ENCODE measurements around the gene ATG4B. TPM values are rescaled to one million over a fixed set of nuclear protein-coding genes. Genes with fewer than 3 reads are reported as not detected.

Gene ATG4B
- total RNA-seq, 2 donors from 2014 or later, result 126 to 166 TPM

DNA sequence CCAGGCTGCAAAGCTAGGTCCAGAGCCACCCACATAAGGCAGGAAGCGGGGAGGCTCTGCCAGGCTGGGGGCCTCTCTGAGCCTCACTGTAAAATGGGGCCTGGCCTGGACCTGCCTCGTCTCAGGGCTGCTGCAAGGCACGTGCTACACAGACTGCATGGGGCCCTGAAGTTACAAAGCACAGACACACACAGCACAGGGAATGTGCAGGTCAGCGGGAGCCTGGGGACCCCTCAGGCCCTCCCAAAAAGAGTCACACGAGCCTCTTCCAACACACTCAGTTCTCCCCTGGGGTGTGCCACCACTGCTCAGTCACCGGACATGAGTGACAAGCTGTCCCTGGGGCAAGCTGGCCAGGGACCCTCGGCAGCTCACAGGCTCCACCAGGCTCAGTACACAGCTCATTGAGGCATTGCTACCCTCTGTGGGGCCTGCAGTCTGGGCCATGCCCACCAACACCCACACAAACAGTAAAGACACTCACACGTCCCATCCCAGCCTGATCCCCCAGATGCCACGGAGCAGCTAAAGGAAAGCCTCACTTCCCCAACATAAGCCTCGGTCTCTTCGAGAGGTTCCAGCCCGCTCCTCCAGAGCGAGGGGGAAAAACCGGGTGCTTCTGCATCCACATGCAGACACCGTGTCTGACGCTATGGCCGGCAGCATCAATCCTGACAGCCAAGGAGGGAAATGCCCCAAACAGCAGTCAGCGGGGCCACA lies 45.2 kb upstream of the ATG4B start:
- H3K4me3 ChIP-seq (ENCODE audit: low read length), result no peak overlapping the region
- Mint-ChIP-seq H3K27ac (peak overlapping the region; percentile 64), H3K4me1 (no peaks in the 10 kb centered on the region), H3K27me3 (ENCODE audit: insufficient read depth) (no peaks in the 10 kb centered on the region), H3K4me3 (no peak overlapping the region), H3K36me3 (ENCODE audit: low read depth) (peaks cover 22% of the 10 kb centered on the region), H3K9me3 (peaks cover 20% of the 10 kb centered on the region)
- no peak for TF ChIP-seq CTCF (conservative IDR thresholded peaks at IDR 0.05)
- no peak for DNase-seq
- no peak overlapping the region for H3K27ac ChIP-seq (ENCODE audit: low read depth, low read length)
- peaks cover 31% of the 10 kb centered on the region for H3K36me3 ChIP-seq (ENCODE audit: control insufficient read depth, insufficient read depth, low read length)
- WGBS, 2 experiments (ENCODE audit: insufficient coverage in 1 of 2, insufficient read length in 1 of 2), result 92 to 93% methylated on average over 15 to 18 of the region's 18 CpGs
- H3K27me3 ChIP-seq (ENCODE audit: control insufficient read depth, insufficient read depth, low read length, poor library complexity, severe bottlenecking), result no peaks in the 10 kb centered on the region
- H3K9me3 ChIP-seq (ENCODE audit: control insufficient read depth, low read length), result peaks cover 24% of the 10 kb centered on the region
- H3K4me1 ChIP-seq (ENCODE audit: control insufficient read depth, insufficient read depth, low read length), result no peaks in the 10 kb centered on the region
- no peak overlapping the region for H3K9ac ChIP-seq (ENCODE audit: extremely low read depth, low read length, poor library complexity, severe bottlenecking)

GRCh38 chr2:241593271-241593670 lies 44.2 kb upstream of the ATG4B start:
- no peaks in the 10 kb centered on the region for H3K4me1 ChIP-seq (ENCODE audit: control insufficient read depth, insufficient read depth, low read length)
- no peak overlapping the region for H3K27ac ChIP-seq (ENCODE audit: low read depth, low read length)
- H3K9me3 ChIP-seq (ENCODE audit: control insufficient read depth, low read length), result peaks cover 14% of the 10 kb centered on the region
- 92 to 94% methylated on average over 14 to 16 of the region's 16 CpGs for WGBS, 2 experiments (ENCODE audit: insufficient coverage in 1 of 2, insufficient read length in 1 of 2)
- no peaks in the 10 kb centered on the region for H3K27me3 ChIP-seq (ENCODE audit: control insufficient read depth, insufficient read depth, low read length, poor library complexity, severe bottlenecking)
- H3K36me3 ChIP-seq (ENCODE audit: control insufficient read depth, insufficient read depth, low read length), result peaks cover 31% of the 10 kb centered on the region
- no peak for DNase-seq
- peaks cover 10% of the 10 kb centered on the region for H3K9me3 Mint-ChIP-seq
- TF ChIP-seq CTCF (conservative IDR thresholded peaks at IDR 0.05), result no peak
- no peak overlapping the region for H3K4me3 ChIP-seq (ENCODE audit: low read length)
- no peak overlapping the region for H3K27ac Mint-ChIP-seq
- H3K27me3 Mint-ChIP-seq (ENCODE audit: insufficient read depth), result no peaks in the 10 kb centered on the region
- peaks cover 25% of the 10 kb centered on the region for H3K36me3 Mint-ChIP-seq (ENCODE audit: low read depth)
- no peak overlapping the region for H3K4me3 Mint-ChIP-seq
- H3K9ac ChIP-seq (ENCODE audit: extremely low read depth, low read length, poor library complexity, severe bottlenecking), result no peak overlapping the region
- H3K4me1 Mint-ChIP-seq, result no peaks in the 10 kb centered on the region

DNA sequence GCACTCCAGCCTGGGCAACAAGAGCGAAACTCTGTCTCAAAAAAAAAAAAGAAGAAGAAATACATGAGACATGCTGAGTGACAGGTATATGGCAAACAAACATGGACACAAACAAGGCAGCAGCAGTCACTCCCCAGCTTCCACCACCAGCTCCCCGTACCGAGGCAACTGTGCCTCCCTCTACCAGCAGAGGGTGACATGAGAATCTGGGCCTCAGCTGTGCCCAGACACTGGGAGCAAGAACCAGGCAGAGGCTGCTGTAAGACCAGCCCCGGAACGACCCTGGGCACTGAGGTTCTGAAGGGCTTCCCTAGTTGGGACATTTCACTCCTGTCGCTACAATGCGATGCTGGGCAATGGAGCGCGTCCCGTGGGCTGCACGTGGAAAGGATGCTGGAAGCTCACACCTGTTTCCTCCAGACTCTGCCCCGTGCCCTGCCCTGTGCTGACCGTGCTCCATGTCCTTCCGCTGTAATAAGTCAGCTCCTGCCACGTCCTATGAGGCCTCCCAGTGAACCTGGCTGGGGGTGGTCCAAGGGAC lies 41.8 kb upstream of the ATG4B start:
- H3K27me3 ChIP-seq (ENCODE audit: control insufficient read depth, insufficient read depth, low read length, poor library complexity, severe bottlenecking), result no peaks in the 10 kb centered on the region
- H3K27me3 Mint-ChIP-seq (ENCODE audit: insufficient read depth), result no peaks in the 10 kb centered on the region
- DNase-seq, result peak; percentile 92
- no peak overlapping the region for H3K9ac ChIP-seq (ENCODE audit: extremely low read depth, low read length, poor library complexity, severe bottlenecking)
- H3K36me3 ChIP-seq (ENCODE audit: control insufficient read depth, insufficient read depth, low read length), result peaks cover 35% of the 10 kb centered on the region
- no peak overlapping the region for H3K4me3 Mint-ChIP-seq
- peak; percentile 77 for TF ChIP-seq CTCF (conservative IDR thresholded peaks at IDR 0.05)
- H3K9me3 ChIP-seq (ENCODE audit: control insufficient read depth, low read length), result no peaks in the 10 kb centered on the region
- no peak overlapping the region for H3K27ac Mint-ChIP-seq
- no peaks in the 10 kb centered on the region for H3K9me3 Mint-ChIP-seq
- H3K4me1 Mint-ChIP-seq, result no peaks in the 10 kb centered on the region
- 93 to 98% methylated on average over 11 to 15 of the region's 15 CpGs for WGBS, 2 experiments (ENCODE audit: insufficient coverage in 1 of 2, insufficient read length in 1 of 2)
- peaks cover 45% of the 10 kb centered on the region for H3K36me3 Mint-ChIP-seq (ENCODE audit: low read depth)
- no peak overlapping the region for H3K27ac ChIP-seq (ENCODE audit: low read depth, low read length)
- H3K4me1 ChIP-seq (ENCODE audit: control insufficient read depth, insufficient read depth, low read length), result no peaks in the 10 kb centered on the region
- no peak overlapping the region for H3K4me3 ChIP-seq (ENCODE audit: low read length)
